ENCODE data around the gene HPCAL1.
"Not testable (repeated sequence)": the region's sequence is repeated elsewhere in the genome, so short reads cannot be mapped to it uniquely, and the experiment has no call there.

The HPCAL1 gene

DNA sequence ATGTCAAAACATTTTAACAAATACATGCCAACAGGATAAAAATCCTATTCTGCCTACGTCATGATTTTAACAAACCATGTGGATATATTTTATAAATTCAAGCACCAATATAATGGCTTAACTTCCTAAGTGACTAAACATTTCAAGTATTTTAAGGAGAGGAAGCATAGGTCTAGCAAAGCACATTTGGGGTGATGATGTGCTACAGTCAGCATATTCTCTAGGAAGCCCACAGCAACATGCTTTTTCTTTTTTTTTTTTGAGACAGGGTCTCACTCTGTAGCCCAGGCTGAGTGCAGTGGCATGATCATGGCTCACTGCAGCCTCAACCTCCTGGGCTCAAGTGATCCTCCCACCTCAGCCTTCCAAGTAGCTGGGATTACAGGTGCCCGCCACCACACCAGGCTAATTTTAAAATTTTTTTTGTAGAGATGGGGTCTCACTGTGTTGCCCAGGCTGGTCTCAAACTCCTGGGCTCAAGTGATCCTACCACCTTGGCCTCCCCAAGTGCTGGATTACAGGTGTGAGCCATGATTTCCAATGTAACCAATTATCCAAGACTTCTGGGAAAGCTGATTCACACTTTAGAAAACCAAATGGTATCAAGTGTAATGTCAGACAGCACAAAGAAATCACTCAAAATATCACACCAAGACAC, 139.9 kb downstream of the HPCAL1 start:
- DNase-seq (ENCODE audit: low read depth): not testable (repeated sequence)

DNA sequence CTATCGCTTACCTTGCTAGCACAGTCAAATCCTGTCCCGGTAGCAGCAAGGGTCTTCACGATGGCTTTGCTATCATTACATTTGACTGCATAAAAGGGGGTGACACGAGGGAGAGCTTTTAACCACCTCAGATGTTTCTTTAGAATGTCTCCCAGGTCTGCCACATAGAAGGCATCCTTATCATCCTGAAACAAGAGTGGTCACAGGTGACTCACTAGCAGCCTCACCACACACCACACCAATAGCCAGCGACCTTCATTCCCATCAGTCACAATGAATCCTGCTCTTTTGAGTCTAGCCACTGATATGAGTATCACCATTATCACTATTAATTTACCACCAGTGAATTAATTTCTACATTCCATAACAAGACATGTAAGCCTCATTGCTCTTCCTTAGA, 141.8 kb downstream of the HPCAL1 start:
- DNase-seq (ENCODE audit: low read depth): no peak

DNA sequence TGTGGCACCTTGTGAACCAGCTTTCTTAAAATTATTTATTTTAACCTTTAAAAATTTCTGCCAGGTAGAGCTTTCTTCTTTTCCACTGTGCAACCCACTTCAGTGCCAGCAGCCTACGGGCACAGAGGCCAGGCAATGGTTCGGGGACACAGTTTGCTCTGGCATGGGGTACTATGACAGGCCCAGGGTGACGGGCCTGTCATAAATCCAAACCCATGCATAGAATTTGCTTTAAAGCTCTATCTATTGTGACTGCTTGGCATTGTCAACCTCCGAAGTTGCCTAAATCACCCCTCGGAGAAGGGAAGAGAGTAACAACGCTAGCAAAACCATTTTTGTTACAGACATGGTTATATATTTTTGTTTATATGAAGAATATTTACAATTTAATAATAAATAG, 143.9 kb downstream of the HPCAL1 start:
- DNase-seq (ENCODE audit: low read depth): no peak

GRCh38 chr2:10447300-10447894, 144.7 kb downstream of the HPCAL1 start:
- DNase-seq (ENCODE audit: low read depth): no peak

GRCh38 chr2:10447895-10448575, 145.3 kb downstream of the HPCAL1 start, which contains the start of gene ODC1:
Gene ODC1 (minus strand): TSS chr2:10448327. CDS start chr2:10445032, 3,295 bp downstream.
- DNase-seq (ENCODE audit: low read depth): peak; percentile 99

GRCh38 chr2:10448576-10449485, 146.1 kb downstream of the HPCAL1 start:
- peak; percentile 79 for DNase-seq (ENCODE audit: low read depth)

GRCh38 chr2:10449486-10449831, 146.8 kb downstream of the HPCAL1 start:
- DNase-seq (ENCODE audit: low read depth): no peak

GRCh38 chr2:10449838-10450691, 147.4 kb downstream of the HPCAL1 start:
- DNase-seq (ENCODE audit: low read depth): no peak

- no peak for DNase-seq (ENCODE audit: low read depth)
Measured at GRCh38 chr2:10451819-10452218, 149.1 kb downstream of the HPCAL1 start.

GRCh38 chr2:10452312-10452711, 149.6 kb downstream of the HPCAL1 start:
- DNase-seq (ENCODE audit: low read depth): no peak

DNA sequence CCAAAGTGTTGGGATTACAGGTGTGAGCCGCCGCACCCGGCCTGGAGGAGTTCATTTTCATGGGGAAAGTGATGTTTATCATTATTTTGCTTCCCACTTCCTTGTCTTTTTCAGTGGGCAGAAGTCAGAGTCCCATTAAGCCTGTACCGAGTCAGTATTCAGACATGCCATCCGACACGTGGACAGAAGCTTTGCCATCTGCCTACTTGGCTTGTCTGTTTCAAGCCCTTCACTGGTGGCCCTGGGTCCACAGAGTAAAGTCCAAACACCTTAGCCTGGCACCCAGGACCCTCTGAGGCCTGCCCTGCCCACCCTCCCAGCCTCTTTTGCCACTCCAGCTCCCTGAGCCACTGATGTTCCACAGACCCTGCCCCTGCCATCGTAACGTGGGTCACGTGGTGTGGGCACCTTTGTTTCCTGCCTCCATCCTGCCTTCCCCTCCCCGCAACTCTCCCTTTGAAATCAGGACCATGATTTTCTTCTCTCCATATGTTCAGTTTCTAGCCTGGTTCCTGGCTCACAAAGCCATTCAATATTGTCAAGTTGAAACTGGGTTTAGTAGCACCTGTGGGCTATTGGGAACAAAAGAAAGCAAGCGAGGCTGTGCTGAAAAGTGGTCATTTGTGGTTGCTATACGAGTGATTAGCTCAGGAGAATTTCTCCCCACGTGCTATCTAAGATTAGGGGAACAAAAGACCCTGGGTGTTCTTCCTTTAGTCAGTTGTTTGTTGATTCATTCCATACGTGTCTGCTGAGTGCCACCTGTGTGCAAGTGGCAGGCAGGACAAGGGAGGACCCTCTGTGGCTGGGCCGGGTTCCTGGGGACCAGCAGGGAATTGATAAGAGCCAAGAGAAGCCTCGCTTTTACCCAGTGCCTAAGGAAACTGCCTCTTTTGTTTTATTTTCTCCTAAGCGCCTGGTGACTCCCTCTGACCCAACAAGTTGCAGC, 150.5 kb downstream of the HPCAL1 start:
- no peak for DNase-seq (ENCODE audit: low read depth)

DNA sequence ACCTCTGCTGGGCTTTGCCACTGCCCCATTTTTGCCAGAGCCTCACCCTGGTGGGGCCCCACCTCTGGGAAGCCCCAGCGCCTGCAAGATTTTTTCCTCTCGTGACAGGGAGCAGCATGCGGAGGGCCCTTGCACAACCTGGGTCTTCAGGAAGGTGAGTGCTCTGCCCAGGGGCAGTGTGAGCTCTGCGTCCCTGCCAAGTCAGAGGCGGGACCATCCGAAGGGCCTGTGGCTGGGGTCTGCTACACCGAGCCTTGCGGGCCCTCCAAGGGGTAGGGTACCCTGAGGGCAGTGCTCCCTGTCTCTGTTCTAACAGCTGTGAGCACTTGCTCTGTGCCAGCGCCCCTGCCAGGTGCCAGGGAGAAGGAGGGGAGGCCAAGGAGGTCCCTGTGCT, 151.2 kb downstream of the HPCAL1 start:
- no peak for DNase-seq (ENCODE audit: low read depth)

- no peak for DNase-seq (ENCODE audit: low read depth)
Measured at GRCh38 chr2:10454505-10454904, 151.8 kb downstream of the HPCAL1 start.

DNA sequence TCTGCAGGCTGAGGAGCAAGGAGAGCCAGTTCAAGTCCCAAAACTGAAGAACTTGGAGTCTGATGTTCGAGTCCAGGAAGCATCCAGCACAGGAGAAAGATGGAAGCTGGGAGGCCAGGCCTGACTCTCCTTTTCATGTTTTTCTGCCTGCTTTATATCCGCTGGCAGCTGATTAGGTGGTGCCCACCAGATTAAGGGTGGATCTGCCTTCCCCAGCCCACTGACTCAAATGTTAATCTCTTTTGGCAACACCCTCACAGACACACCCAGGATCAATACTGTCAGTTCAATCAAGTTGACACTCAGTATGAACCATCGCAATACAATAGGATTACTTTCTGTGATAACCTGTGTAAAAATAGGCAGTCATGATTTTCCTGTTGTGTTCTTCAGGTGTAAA, 154.5 kb downstream of the HPCAL1 start:
- not testable (repeated sequence) for DNase-seq (ENCODE audit: low read depth)

GRCh38 chr2:10457846-10458598, 155.3 kb downstream of the HPCAL1 start:
- no peak for DNase-seq (ENCODE audit: low read depth)

DNA sequence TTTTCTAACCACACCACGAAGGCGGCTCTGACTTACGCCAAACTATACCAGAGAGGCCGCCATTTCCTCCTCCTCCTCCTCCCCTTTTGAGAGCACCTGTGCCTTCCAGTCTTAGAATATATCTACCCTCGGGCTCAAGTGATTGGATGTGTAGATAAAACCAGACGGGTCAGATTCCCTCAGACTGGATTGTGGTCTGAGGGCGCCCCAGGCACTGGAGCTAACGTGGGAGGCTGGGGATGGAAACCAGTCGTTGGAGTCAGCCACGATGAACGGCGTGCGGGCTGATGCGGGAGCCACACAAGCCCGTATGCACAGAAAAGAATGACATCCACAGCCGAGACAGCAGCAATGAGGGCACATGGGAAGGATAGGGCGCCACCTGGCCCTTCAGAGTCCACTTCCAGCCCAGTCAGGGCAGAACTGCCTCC, 157.7 kb downstream of the HPCAL1 start:
- no peak for DNase-seq (ENCODE audit: low read depth)

DNA sequence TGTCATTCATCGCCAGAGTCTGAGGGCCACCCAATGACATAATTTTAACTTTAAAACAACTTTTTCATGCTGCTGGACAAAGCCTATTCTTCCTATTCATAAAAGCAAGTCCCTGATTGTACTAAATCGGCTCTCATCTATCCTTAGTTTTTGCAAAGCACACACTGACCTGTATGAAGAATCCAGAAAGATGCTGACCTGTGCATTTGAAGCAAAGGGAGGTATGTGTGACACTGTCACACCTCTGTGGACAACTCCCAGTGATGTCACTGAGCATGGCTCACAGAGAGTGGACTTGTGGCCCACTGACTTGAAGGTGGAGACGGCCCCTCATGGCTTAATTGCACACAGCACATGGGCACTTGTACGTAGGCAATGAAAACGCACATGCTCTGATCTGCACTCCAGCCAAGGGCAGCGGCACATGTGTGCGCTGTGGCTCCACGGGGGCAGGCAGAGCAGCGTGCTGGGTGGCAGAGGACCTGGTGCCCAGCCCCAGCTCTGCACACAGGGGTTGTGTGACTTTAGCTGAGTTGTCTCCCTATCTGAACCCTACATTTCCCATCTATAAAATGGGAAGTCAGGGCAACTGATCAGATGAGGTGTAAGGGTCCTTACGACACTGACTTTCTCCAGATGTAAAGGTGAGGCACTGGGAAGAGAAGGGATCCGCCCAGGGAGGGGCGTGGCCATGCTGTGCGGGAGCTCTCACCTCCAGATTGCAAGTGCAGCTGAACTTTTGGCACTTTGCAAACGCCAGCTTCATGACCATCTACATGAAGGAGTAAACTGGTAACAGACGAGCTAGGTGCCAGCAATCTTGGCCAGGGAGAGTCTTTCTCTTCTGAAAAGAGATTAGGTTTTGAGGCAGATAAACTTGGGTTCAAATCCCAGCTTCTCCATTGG, 159.7 kb downstream of the HPCAL1 start:
- no peak for DNase-seq (ENCODE audit: low read depth)

GRCh38 chr2:10465910-10466309, 163.2 kb downstream of the HPCAL1 start:
- DNase-seq (ENCODE audit: low read depth): no peak
